Stimulated activated CD8-positive, alpha-beta memory T cell treated with anti-CD3 and anti-CD28 coated beads, Interleukin-2, amount 100 ng/mL, for 1 hour (primary cell): ENCODE measurements around the gene ARMS2.

Experiments
- DNase-seq, 2 donors: peaks; one replicate each; pipeline ENCODE4 v3.0.0-alpha.2; 2020; ENCODE audit warnings: low read depth in 2 of 2

The ARMS2 gene

DNA sequence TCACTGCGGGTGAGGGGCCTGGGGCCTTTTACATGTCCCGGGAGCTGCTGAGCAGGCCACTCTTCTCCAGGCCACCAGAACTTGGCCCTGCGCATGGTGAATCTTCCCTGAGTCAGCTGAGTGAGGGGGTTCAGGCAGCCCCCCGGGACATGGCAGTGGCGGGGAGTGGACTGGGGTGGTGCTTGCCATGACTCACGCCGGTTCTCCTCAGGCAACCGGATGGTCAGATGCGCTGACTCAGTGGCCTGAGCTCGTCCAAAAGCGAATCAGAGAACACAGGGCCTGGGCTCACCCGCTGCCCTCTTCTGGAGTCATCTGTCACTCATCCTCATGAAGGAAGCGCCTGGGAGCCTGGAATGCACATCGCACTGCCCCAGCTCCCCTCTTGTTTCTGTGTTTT lies 40.4 kb downstream of the ARMS2 start:
- DNase-seq, result no peak

DNA sequence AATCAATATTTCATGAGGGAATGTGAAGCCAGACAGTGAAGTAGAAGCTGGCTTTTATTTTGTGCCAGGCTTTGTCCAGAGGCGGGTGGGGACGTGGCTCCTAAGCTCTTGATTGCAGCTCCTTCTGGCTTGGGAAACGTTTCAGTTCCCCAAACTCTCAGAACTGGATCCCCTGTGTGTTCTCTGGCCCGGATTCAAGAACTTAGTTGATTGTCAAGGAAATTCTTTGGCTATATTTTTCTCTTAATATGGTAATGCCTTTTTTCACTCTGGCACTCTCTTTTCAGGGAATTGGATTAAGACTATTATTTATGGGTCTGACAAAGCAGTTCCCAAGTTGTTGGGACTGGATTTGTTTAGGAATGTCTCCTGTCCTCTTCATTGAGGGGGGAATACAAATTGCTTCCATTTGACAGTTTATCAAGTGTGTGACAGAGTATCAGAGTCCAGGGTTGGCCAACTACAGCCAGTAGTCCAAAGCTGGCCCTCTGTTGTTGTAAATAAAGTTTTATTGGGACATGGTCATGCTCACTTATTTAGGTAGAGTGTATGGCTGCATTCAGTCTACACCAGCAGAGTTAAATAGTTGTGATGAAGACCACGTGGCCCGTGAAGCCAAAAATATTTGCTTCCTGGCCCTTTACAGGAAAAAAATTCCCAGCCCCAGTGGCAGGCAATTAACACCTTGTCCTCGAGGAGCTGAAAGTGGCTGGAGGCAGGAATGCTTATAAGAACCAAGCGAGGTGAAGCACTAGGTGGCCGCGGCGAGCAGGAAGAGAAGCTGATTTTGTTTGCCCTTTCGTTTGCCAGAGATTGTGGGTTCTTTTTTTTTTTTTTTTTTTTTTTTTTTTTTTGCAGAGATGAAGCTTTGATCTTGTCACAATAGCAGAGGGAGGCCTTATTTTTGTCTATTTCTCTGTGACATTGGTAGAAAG lies 41.2 kb downstream of the ARMS2 start:
- no peak for DNase-seq

GRCh38 chr10:122497241-122497640 lies 42.8 kb downstream of the ARMS2 start:
- no peak for DNase-seq

GRCh38 chr10:122498521-122498920 lies 44.1 kb downstream of the ARMS2 start:
- DNase-seq, result no peak

- no peak for DNase-seq
Observed at GRCh38 chr10:122499012-122499411, 44.6 kb downstream of the ARMS2 start.

DNA sequence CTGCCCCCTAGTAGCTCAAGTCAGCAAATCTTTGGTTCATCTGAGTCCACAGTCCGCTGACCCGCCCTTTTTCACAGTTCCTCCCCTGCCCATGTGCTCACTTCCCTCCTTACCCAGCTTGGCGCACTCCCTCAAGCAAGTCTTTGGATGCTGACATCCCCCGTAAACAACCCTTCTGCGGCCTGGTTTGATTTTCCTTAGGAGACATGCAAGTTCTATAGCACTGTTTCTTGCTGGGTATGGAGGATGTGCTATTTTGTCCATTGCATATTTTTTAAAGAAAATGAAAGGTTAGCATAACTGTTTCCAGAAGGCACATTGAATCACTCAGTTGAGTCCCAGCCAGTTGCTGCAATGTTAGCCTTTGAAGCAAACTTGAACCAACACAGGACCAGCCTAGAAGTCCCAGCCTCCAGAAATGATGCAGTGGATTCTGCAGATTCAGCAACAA lies 45.1 kb downstream of the ARMS2 start:
- DNase-seq, result no peak

- DNase-seq, result no peak
Observed at GRCh38 chr10:122500194-122500593, 45.7 kb downstream of the ARMS2 start.

DNA sequence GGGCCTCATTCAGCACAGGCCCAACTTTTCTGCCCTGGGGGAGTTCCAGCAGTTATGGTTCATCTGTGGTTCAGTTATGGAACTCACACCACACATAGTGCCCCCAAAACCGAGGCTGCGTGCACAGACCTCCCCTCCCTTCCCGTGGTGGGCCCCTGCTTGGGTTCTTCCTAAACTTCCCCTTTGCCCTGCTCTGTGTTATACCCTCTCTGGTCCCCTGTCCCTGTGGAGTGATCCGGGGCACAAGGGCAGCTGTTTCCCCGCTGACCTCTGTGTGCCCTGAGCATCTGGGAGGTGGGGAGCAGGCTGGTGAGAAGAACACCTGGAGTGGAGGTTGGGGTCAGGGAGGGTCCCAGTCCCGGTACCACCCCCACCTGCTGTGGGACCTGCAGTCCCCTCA lies 46.3 kb downstream of the ARMS2 start:
- no peak for DNase-seq

DNA sequence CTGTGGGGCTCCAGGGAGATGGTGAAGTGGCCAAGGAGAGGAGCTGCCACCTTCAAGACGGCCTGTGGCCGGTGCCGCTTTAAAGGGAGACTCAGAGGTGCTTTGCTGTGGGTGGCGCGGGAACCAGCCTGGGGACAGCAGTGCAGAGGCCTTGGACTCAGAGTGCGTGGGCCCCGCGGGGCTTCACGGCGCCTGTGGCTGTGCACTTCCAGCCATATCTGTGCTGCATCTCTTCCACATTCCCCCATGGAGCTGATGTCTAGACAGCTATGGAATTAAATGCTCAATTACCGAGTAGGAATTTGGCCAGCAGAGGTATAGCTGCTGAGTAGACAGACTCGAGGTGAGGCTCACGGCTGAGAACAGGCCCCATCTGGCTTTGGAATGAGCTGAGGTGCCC lies 48.6 kb downstream of the ARMS2 start:
- DNase-seq, result no peak

DNA sequence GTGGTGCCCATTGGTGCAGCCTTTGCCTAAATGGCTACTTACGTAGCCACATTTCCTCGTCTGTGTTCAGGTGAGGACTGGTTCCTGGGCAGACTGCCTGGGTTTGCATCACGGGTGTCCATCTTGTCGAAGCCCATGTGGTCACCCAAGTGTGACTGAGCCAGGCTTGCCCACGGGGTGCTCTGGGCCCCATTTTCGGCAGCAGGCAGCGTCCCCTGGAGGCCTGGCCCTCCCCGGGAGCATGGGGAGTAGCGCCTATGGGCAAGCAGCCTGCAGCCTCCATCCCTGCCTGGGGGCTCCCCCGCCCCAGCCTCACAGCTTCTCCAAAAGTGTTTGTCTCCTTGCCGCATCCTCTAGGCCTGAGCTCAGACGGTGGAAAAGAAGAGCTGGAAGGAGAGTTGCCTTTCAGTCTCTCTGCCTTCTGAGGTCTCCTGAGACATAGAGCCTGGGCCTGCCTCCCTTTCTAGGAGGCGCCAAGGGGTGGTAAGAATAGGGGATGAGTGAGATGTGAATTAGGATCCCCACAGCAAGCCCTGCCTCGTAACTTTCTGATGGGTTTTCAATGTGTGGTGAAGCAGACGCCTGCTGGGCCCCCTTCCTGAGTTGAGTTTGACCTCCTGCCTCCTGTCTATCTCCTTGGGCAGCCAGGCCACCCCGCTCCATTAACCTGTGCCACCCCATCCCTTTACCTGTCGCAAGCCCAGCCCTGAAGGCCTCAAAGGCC lies 49.6 kb downstream of the ARMS2 start:
- no peak for DNase-seq

DNA sequence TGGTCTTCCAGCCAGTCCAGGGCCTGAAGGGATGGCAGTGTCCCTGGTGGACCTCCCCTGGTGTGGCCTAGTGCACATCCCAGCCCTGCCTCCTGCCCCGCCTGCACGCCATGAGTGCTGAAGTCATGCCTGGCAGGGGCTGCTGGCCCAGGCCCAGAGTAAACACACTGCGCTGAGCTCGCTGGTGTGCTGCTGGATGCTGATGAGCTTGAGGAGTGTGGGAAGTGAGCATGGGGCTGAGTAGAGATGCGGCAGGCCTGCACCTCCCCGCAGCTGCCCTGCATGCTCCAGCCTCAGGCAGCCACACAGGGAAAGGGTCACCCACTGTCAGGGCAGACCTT lies 50.1 kb downstream of the ARMS2 start:
- no peak for DNase-seq

- no peak for DNase-seq
Observed at GRCh38 chr10:122505011-122505410, 50.6 kb downstream of the ARMS2 start.

DNA sequence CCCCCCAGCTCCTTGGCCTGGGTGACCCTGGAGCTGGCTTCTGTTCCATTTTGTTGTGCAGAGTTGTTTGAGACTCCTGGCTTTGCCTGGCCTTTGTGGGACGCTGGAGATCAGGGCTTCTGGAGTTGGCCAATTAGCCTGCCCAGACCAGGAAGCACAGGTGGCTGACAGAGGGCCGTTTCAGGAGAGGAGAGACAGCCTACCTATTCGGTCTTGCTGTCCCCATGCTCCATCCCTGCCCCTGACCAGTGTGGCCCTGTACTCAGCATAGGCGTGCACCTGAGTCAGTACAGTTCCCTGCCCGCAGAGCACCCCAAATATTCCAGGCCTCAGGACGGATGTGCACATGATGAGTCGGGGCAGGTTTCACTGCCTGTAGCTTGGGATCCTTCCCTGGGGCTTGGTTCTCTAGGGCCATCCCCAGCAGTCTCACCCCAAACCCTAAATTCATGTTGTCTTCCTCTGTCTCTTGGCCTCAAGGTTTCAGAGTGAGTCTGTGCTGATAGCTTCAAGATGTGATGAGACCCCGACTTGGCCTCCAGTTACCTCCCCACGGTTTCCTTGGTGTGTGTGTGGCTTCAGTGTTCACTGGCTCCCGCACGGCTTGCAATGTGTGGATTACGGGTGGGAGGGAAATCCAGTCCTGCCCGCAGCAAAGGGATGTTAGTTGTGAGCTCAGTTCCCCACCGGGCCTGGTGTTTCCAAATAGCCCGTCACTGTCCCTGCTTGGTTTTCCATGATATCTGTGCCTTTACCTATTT lies 51.6 kb downstream of the ARMS2 start:
- no peak for DNase-seq
